Mucosa of descending colon (tissue), 3 donors: ENCODE data around the gene OGFOD3. TPM values are rescaled to one million over a fixed set of nuclear protein-coding genes. Genes with fewer than 3 reads are reported as not detected.
A peak's percentile ranks its signal among the peaks of the same experiment; 100 is the strongest.

Experiments
- ATAC-seq: fragments of 200-7000 bp; cut with Tn5 transposase; one replicate; pipeline ENCODE4 v1.9.1; 2020; ENCODE audit warnings: mild to moderate bottlenecking, moderate library complexity
- DNase-seq, 3 donors: peaks; one replicate each; pipeline ENCODE4 v3.0.0-alpha.2; 2020
- H3K36me3 ChIP-seq: fragments of 200-600 bp; one replicate; pipeline ENCODE4 v1.8.0; 2021; ENCODE audit warnings: low read depth, mild to moderate bottlenecking
- H3K4me1 ChIP-seq: fragments of 200-600 bp; one replicate; pipeline ENCODE4 v1.8.0; 2021; ENCODE audit warnings: low read depth, mild to moderate bottlenecking
- H3K4me3 ChIP-seq: fragments of 200-600 bp; one replicate; pipeline ENCODE4 v1.8.0; 2021; ENCODE audit warnings: mild to moderate bottlenecking
- H3K9me3 ChIP-seq: fragments of 200-600 bp; one replicate; pipeline ENCODE4 v1.8.0; 2021; ENCODE audit warnings: mild to moderate bottlenecking
- intact Hi-C, 2 donors: fragments of 100-400 bp; cut with DNase I in 1 of 2; cut with micrococcal nuclease in 1 of 2; formaldehyde crosslinking; loops; one replicate each; pipeline versions ENCODE4 v1.11.0 to v1.11.1; 2022; cut with DNase I, micrococcal nuclease
- total RNA-seq, 3 donors: library from RNA; stranded (reverse); fragmentation: NEBNext Ultra II Directional in 2 of 3; extraction: Animal tissue kit (Norgen Biotek cat#: 25700) in 2 of 3; gene quantifications; one replicate each; pipeline versions ENCODE4 v1.2.1 to v1.2.4, GENCODE V29; 2021 to 2023
- TF ChIP-seq, protein P1 (sequence below): fragments of 200-600 bp; IDR thresholded peaks from one replicate; pipeline ENCODE4 v1.8.0; 2022; ENCODE audit warnings: antibody characterized with exemption, mild to moderate bottlenecking
- donor health status: DM: no; HTN: no; CAD: no; lungs with moderate emphysema.
- donor health status: DM: no; HTN: no; CAD: no.
- donor health status: DM: no; HTN: yes; CAD: no.

Gene OGFOD3
- total RNA-seq, 3 donors from 2014 or later: 26.2 to 28.8 (median 26.2) TPM

DNA sequence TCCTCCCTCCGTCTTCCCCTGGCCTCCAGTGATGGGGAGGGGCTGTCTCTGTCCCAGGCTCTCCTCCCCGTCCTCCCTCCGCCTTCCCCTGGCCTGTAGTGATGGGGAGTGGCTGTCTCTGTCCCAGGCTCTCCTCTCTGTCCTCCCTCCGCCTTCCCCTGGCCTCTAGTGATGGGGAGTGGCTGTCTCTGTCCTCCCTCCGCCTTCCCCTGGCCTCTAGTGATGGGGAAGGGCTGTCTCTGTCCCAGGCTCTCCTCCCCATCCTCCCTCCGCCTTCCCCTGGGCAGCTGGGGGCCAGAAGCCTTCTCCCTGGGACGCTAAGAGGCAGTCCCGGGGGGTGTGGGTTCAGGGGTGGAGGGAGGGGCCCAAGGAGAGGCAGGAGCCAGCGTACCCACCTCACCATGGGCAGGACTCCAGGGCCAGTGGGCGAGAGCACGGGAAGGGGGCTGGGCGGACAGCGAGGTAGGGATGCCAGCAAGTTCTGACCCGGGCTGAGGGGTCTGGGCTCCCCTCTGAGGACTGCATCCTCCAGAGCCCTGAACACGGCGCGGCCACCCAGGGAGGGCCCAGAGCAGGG is 32.0 kb downstream of the OGFOD3 start:
- Histone ChIP-seq H3K4me3 (no peak overlapping the region), H3K4me1 (peaks cover 5% of the 10 kb centered on the region), H3K36me3 (no peaks in the 10 kb centered on the region), H3K9me3 (no peaks in the 10 kb centered on the region)
- ATAC-seq (no peak), DNase-seq (no peak)
- intact Hi-C loops: no loop called here
- TF ChIP-seq, protein P1, sequence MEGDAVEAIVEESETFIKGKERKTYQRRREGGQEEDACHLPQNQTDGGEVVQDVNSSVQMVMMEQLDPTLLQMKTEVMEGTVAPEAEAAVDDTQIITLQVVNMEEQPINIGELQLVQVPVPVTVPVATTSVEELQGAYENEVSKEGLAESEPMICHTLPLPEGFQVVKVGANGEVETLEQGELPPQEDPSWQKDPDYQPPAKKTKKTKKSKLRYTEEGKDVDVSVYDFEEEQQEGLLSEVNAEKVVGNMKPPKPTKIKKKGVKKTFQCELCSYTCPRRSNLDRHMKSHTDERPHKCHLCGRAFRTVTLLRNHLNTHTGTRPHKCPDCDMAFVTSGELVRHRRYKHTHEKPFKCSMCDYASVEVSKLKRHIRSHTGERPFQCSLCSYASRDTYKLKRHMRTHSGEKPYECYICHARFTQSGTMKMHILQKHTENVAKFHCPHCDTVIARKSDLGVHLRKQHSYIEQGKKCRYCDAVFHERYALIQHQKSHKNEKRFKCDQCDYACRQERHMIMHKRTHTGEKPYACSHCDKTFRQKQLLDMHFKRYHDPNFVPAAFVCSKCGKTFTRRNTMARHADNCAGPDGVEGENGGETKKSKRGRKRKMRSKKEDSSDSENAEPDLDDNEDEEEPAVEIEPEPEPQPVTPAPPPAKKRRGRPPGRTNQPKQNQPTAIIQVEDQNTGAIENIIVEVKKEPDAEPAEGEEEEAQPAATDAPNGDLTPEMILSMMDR: no peak

DNA sequence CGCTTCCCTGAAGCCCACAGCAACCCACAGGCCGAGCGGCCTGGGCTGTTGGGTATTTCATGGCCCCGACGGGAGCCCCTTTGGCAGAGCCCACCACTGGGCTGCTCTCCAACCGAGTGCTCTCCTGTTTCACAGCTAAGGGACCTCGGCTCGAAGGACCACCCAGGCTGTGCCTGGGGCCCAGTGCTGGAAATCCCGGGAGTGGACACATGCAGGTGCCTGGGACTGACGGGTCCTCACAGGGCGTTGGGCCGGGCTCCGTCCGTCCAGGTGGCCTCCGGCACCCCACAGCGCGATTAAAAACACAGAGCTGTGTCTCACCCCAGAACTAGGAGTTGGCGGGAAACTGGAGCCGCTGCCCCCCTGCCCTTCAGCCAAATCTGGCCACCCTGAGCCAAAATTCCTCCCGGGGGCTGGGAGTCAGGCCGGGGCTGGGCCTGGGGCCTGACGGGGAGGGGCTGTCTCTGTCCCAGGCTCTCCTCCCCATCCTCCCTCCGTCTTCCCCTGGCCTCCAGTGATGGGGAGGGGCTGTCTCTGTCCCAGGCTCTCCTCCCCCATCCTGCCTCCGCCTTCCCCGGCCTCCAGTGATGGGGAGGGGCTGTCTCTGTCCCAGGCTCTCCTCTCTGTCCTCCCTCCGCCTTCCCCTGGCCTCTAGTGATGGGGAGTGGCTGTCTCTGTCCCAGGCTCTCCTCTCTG is 32.7 kb downstream of the OGFOD3 start:
- TF ChIP-seq, protein P1: no peak
- intact Hi-C loops: no loop called here
- H3K9me3 ChIP-seq: no peaks in the 10 kb centered on the region
- ATAC-seq (no peak), DNase-seq (peak in 1 of 3 donors; percentile 34)
- no peaks in the 10 kb centered on the region for H3K36me3 ChIP-seq
- H3K4me1 ChIP-seq: peaks cover 5% of the 10 kb centered on the region
- H3K4me3 ChIP-seq: no peak overlapping the region

- peak; percentile 83 for ATAC-seq
- intact Hi-C loops: no loop called here
- Histone ChIP-seq H3K4me3 (no peak overlapping the region), H3K36me3 (no peaks in the 10 kb centered on the region), H3K9me3 (no peaks in the 10 kb centered on the region), H3K4me1 (peaks cover 5% of the 10 kb centered on the region)
- DNase-seq: peak; percentile 54 to 63 (median 56)
- TF ChIP-seq, protein P1: no peak
Measured at GRCh38 chr17:82384730-82385481, 33.5 kb downstream of the OGFOD3 start.

GRCh38 chr17:82384051-82384729 is 34.2 kb downstream of the OGFOD3 start:
- no peak for ATAC-seq
- H3K4me3 ChIP-seq: no peak overlapping the region
- intact Hi-C loops: no loop called here

GRCh38 chr17:82383411-82383810 is 35.0 kb downstream of the OGFOD3 start:
- ATAC-seq (no peak), DNase-seq (peak in 1 of 3 donors; percentile 34)
- TF ChIP-seq, protein P1: no peak
- no peaks in the 10 kb centered on the region for H3K36me3 ChIP-seq
- H3K4me3 ChIP-seq: no peak overlapping the region
- peaks cover 5% of the 10 kb centered on the region for H3K4me1 ChIP-seq
- intact Hi-C loops: no loop called here
- H3K9me3 ChIP-seq: no peaks in the 10 kb centered on the region

More at GRCh38 chr17:82384051-82384729, 34.2 kb downstream of the OGFOD3 start:
- peak in 1 of 3 donors; percentile 27 for DNase-seq
- Histone ChIP-seq H3K4me1 (peaks cover 5% of the 10 kb centered on the region), H3K36me3 (no peaks in the 10 kb centered on the region), H3K9me3 (no peaks in the 10 kb centered on the region)
- TF ChIP-seq, protein P1: no peak
